H9 (cell line): ENCODE results near the gene PARP1. TPM values are rescaled to one million over a fixed set of nuclear protein-coding genes. Genes with fewer than 3 reads are reported as not detected.

Experiments used
- DNase-seq: peaks from one replicate; pipeline ENCODE4 v3.0.0-alpha.2; 2017
- H2AFZ ChIP-seq: one replicate; pipeline ENCODE4 v1.6.1; 2013; ENCODE audit warnings: mild to moderate bottlenecking, low read length, control low read depth, moderate library complexity
- H2AK5ac ChIP-seq: 2 replicates; pipeline ENCODE4 v1.6.1; 2013; ENCODE audit warnings: low read length, control low read depth, mixed read lengths; ENCODE audit not compliant: insufficient read length
- H2BK120ac ChIP-seq: one replicate; pipeline ENCODE4 v1.6.1; 2013; ENCODE audit warnings: low read depth, mild to moderate bottlenecking, low read length, control low read depth, inconsistent platforms; ENCODE audit not compliant: poor library complexity, severe bottlenecking
- H2BK12ac ChIP-seq: 2 replicates; pipeline ENCODE4 v1.6.1; 2013; ENCODE audit warnings: low read length, control low read depth, mixed read lengths, low read depth; ENCODE audit not compliant: insufficient read length
- H2BK15ac ChIP-seq: 2 replicates; pipeline ENCODE4 v1.6.1; 2013; ENCODE audit warnings: low read depth, low read length, control low read depth
- H2BK20ac ChIP-seq: one replicate; pipeline ENCODE4 v1.6.1; 2013; ENCODE audit warnings: low read depth, mild to moderate bottlenecking, low read length, control low read depth, inconsistent platforms; ENCODE audit not compliant: poor library complexity, severe bottlenecking
- H2BK5ac ChIP-seq: 2 replicates; pipeline ENCODE4 v1.6.1; 2013; ENCODE audit warnings: low read length, control low read depth, mixed read lengths; ENCODE audit not compliant: insufficient read length
- H3K14ac ChIP-seq: 2 replicates; pipeline ENCODE4 v1.6.1; 2013; ENCODE audit warnings: low read length, control low read depth; ENCODE audit not compliant: insufficient read depth
- H3K18ac ChIP-seq: 2 replicates; pipeline ENCODE4 v1.6.1; 2013; ENCODE audit warnings: low read depth, mild to moderate bottlenecking, mixed read lengths, low read length, control low read depth; ENCODE audit not compliant: insufficient read length
- H3K23ac ChIP-seq: 2 replicates; pipeline ENCODE4 v1.6.1; 2013; ENCODE audit warnings: low read length, control low read depth, mixed read lengths, low read depth; ENCODE audit not compliant: insufficient read length
- H3K23me2 ChIP-seq: 2 replicates; pipeline ENCODE4 v1.6.1; 2013; ENCODE audit warnings: low read depth, mild to moderate bottlenecking, mixed read lengths, low read length, control low read depth; ENCODE audit not compliant: insufficient read length, poor library complexity, severe bottlenecking
- H3K27ac ChIP-seq: 2 replicates; pipeline ENCODE4 v1.5.1; 2013; ENCODE audit warnings: low read length, control low read depth, mixed read lengths, low read depth; ENCODE audit not compliant: insufficient read length
- H3K27me3 ChIP-seq: 2 replicates; pipeline ENCODE4 v1.6.1; 2013; ENCODE audit warnings: low read length, control low read depth, inconsistent platforms; ENCODE audit not compliant: insufficient read depth
- H3K4ac ChIP-seq: 2 replicates; pipeline ENCODE4 v1.6.1; 2013; ENCODE audit warnings: low read depth, mild to moderate bottlenecking, control low read depth, inconsistent platforms, low read length, moderate library complexity
- H3K4me1 ChIP-seq: 2 replicates; pipeline ENCODE4 v1.6.1; 2013; ENCODE audit warnings: low read length, control low read depth, inconsistent platforms; ENCODE audit not compliant: insufficient read depth
- H3K4me2 ChIP-seq: 2 replicates; pipeline ENCODE4 v1.6.1; 2013; ENCODE audit warnings: low read length, control low read depth, mixed read lengths; ENCODE audit not compliant: insufficient read length, insufficient read depth
- H3K56ac ChIP-seq: 2 replicates; pipeline ENCODE4 v1.6.1; 2013; ENCODE audit warnings: low read depth, mild to moderate bottlenecking, mixed read lengths, low read length, control low read depth; ENCODE audit not compliant: insufficient read length
- H3K79me1 ChIP-seq: 2 replicates; pipeline ENCODE4 v1.6.1; 2013; ENCODE audit warnings: low read depth, mild to moderate bottlenecking, moderate library complexity, low read length, control low read depth, inconsistent platforms; ENCODE audit not compliant: insufficient read depth, poor library complexity, severe bottlenecking
- H3K79me2 ChIP-seq: 2 replicates; pipeline ENCODE4 v1.6.1; 2013; ENCODE audit warnings: low read length, control low read depth, inconsistent platforms; ENCODE audit not compliant: insufficient read depth
- H3K9ac ChIP-seq: 2 replicates; pipeline ENCODE4 v1.6.1; 2013; ENCODE audit warnings: low read length, control low read depth, mixed read lengths; ENCODE audit not compliant: insufficient read length; ENCODE audit errors: extremely low read depth
- H3K9me3 ChIP-seq: one replicate; pipeline ENCODE4 v1.6.1; 2013; ENCODE audit warnings: low read depth, low read length, inconsistent platforms; ENCODE audit not compliant: control insufficient read depth
- H3T11ph ChIP-seq: one replicate; pipeline ENCODE4 v1.6.1; 2013; ENCODE audit warnings: mild to moderate bottlenecking, low read length, control low read depth, inconsistent platforms
- H4K20me1 ChIP-seq: one replicate; pipeline ENCODE4 v1.6.1; 2013; ENCODE audit not compliant: control insufficient read depth, insufficient read length, insufficient read depth
- H4K5ac ChIP-seq: 2 replicates; pipeline ENCODE4 v1.6.1; 2013; ENCODE audit warnings: low read depth, mild to moderate bottlenecking, mixed read lengths, low read length, control low read depth; ENCODE audit not compliant: insufficient read length
- H4K8ac ChIP-seq: replicated peaks from 2 replicates; pipeline ENCODE4 v1.6.1; 2013; ENCODE audit warnings: low read length, control low read depth, mixed read lengths, low read depth; ENCODE audit not compliant: insufficient read length
- H4K91ac ChIP-seq: 2 replicates; pipeline ENCODE4 v1.6.1; 2013; ENCODE audit warnings: low read depth, mild to moderate bottlenecking, moderate library complexity, mixed read lengths, low read length, control low read depth; ENCODE audit not compliant: insufficient read length
- H3K27ac Mint-ChIP-seq, 3 experiments: 2 replicates in 2 of 3; 3 replicates in 1 of 3; pipeline ENCODE4 v1.8.0; 2020 to 2021; ENCODE audit warnings: mixed read lengths in 3 of 3, mild to moderate bottlenecking in 1 of 3, moderate library complexity in 1 of 3
- H3K27me3 Mint-ChIP-seq: 2 replicates; pipeline ENCODE4 v1.8.0; 2021; ENCODE audit warnings: low read depth, mild to moderate bottlenecking, moderate library complexity, mixed read lengths
- H3K36me3 Mint-ChIP-seq, 3 experiments: 2 replicates in 2 of 3; 3 replicates in 1 of 3; pipeline ENCODE4 v1.8.0; 2020 to 2021; ENCODE audit warnings: low read depth in 3 of 3, mixed read lengths in 3 of 3; ENCODE audit not compliant: insufficient read depth in 1 of 3
- H3K4me1 Mint-ChIP-seq, 2 experiments: 2 replicates each; pipeline ENCODE4 v1.8.0; 2020; ENCODE audit warnings: mixed read lengths in 2 of 2
- H3K4me3 Mint-ChIP-seq, 2 experiments: 2 replicates in 1 of 2; 3 replicates in 1 of 2; pipeline ENCODE4 v1.8.0; 2020 to 2021; ENCODE audit warnings: mild to moderate bottlenecking in 2 of 2, mixed read lengths in 2 of 2, moderate library complexity in 1 of 2
- H3K9me3 Mint-ChIP-seq, 2 experiments: 2 replicates in 1 of 2; 3 replicates in 1 of 2; pipeline ENCODE4 v1.8.0; 2020; ENCODE audit warnings: mild to moderate bottlenecking in 2 of 2, mixed read lengths in 2 of 2, moderate library complexity in 1 of 2
- WGBS: extraction: QIAGEN DNeasy Blood & Tissue Kit; methylation state at CpG from one replicate; pipeline ENCODE4 v1.1.7; 2013; ENCODE audit warnings: missing lambda C conversion rate, low lambda C conversion rate, mixed read lengths; ENCODE audit not compliant: insufficient read length; ENCODE audit errors: extremely low coverage; 5-methylcytosine and 5-hydroxymethylcytosine counted together
- total RNA-seq: library from RNA; stranded (reverse); gene quantifications from 2 replicates; pipeline ENCODE4 v1.2.1, GENCODE V29; 2021
- TF ChIP-seq, protein P1 (sequence below): fragments of 200-600 bp; sonication (generic); conservative IDR thresholded peaks from 3 replicates; pipeline ENCODE4 v1.8.0; 2021; ENCODE audit warnings: antibody characterized with exemption, mild to moderate bottlenecking

Gene PARP1
- total RNA-seq, 1 experiment from 2014 or later, result 337 TPM

DNA sequence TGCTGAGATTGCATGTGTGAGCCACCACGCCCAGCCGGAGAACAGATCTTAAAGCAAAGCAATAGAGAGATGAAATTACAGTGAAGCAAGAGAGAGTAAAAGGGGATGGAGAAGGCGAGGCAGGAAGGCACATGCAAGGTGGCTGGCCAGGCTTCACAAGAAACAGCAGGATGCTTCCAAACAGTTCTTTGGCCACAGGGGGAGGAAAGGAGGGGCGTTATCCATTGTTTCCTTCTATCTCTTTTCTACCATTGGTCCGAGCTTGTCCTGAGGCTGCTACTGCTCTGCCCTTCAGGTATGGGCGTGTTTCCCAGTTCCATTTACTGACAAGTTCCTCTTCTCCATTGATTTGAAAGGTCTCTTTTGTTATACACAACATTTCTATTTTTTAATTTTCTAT, 33.7 kb upstream of the PARP1 start:
- H3T11ph ChIP-seq, result no peak overlapping the region
- H3K27ac ChIP-seq, result no peak overlapping the region
- H4K8ac ChIP-seq, result no peak overlapping the region
- H3K27ac Mint-ChIP-seq, result no peak overlapping the region
- no peak overlapping the region for H2BK120ac ChIP-seq
- H3K9me3 ChIP-seq, result no peaks in the 10 kb centered on the region
- peaks cover 6% of the 10 kb centered on the region for H3K27me3 Mint-ChIP-seq
- H2BK5ac ChIP-seq, result no peak overlapping the region
- H4K91ac ChIP-seq, result no peak overlapping the region
- H3K27me3 ChIP-seq, result no peaks in the 10 kb centered on the region
- DNase-seq, result peak; percentile 42
- no peak overlapping the region for H3K4me3 Mint-ChIP-seq
- no peak overlapping the region for H2BK15ac ChIP-seq
- no peak overlapping the region for H2AK5ac ChIP-seq
- H2AFZ ChIP-seq, result no peak overlapping the region
- H3K79me2 ChIP-seq, result no peaks in the 10 kb centered on the region
- H4K20me1 ChIP-seq, result no peaks in the 10 kb centered on the region
- H4K5ac ChIP-seq, result no peak overlapping the region
- no peak overlapping the region for H3K9ac ChIP-seq
- no peaks in the 10 kb centered on the region for H3K79me1 ChIP-seq
- no peak overlapping the region for H3K23ac ChIP-seq
- no peak overlapping the region for H3K14ac ChIP-seq
- peaks cover 2% of the 10 kb centered on the region; the same call in 1 of the 2 replicates for H3K4me1 ChIP-seq
- no CpG with 5 or more reads among the region's 6 CpGs for WGBS
- no peaks in the 10 kb centered on the region; a peak in 1 of 5 replicates for H3K9me3 Mint-ChIP-seq
- no peak overlapping the region for H2BK20ac ChIP-seq
- no peak overlapping the region for H3K56ac ChIP-seq
- TF ChIP-seq, protein P1, sequence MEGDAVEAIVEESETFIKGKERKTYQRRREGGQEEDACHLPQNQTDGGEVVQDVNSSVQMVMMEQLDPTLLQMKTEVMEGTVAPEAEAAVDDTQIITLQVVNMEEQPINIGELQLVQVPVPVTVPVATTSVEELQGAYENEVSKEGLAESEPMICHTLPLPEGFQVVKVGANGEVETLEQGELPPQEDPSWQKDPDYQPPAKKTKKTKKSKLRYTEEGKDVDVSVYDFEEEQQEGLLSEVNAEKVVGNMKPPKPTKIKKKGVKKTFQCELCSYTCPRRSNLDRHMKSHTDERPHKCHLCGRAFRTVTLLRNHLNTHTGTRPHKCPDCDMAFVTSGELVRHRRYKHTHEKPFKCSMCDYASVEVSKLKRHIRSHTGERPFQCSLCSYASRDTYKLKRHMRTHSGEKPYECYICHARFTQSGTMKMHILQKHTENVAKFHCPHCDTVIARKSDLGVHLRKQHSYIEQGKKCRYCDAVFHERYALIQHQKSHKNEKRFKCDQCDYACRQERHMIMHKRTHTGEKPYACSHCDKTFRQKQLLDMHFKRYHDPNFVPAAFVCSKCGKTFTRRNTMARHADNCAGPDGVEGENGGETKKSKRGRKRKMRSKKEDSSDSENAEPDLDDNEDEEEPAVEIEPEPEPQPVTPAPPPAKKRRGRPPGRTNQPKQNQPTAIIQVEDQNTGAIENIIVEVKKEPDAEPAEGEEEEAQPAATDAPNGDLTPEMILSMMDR, result no peak
- H3K23me2 ChIP-seq, result no peaks in the 10 kb centered on the region
- H3K36me3 Mint-ChIP-seq, result no peaks in the 10 kb centered on the region
- peaks cover 29 to 31% of the 10 kb centered on the region in 2 experiments for H3K4me1 Mint-ChIP-seq
- H3K4me2 ChIP-seq, result no peak overlapping the region
- H3K18ac ChIP-seq, result no peak overlapping the region
- H2BK12ac ChIP-seq, result no peak overlapping the region
- no peak overlapping the region for H3K4ac ChIP-seq
